SK-N-SH (cell line): ENCODE measurements around the gene CATSPERZ. TPM values are rescaled to one million over a fixed set of nuclear protein-coding genes. Genes with fewer than 3 reads are reported as not detected.

Experiments used
- CTCF ChIA-PET: fragments of 300-600, 350-600 bp; formaldehyde crosslinking; extraction: SDS; loops from one replicate; lab custom pipeline; 2021; lab: Yijun Ruan, JAX
- POLR2A ChIA-PET: fragments of 350-600 bp; sonication (Branson Sonifier 250); formaldehyde crosslinking; extraction: SDS; loops from one replicate; lab custom pipeline; 2020; ENCODE audit warnings: antibody characterized with exemption, inconsistent platforms; lab: Yijun Ruan, JAX
- DNase-seq: peaks from one replicate; pipeline ENCODE4 v3.0.0; 2012
- H2AFZ ChIP-seq: fragments of 200-600 bp; sonication (generic); 2 replicates; pipeline ENCODE4 v1.8.1; 2016; ENCODE audit warnings: antibody characterized with exemption, mild to moderate bottlenecking, low read depth
- H3F3A ChIP-seq: fragments of 200-600 bp; sonication (generic); replicated peaks from 2 replicates; pipeline ENCODE3; 2016; ENCODE audit warnings: antibody characterized with exemption, mild to moderate bottlenecking; ENCODE audit not compliant: insufficient read depth
- H3K27ac ChIP-seq, 2 experiments: fragments of 200-500 bp in 1 of 2; fragments of 200-600 bp in 1 of 2; sonication (Bioruptor generic) in 1 of 2; sonication (generic), shearing (Covaris generic) in 1 of 2; 2 replicates each; pipeline versions ENCODE4 v1.5.1 to v1.6.1; 2014 to 2016; ENCODE audit warnings: low read depth in 2 of 2, inconsistent platforms in 1 of 2, low read length in 1 of 2, mild to moderate bottlenecking in 1 of 2, mixed read lengths in 1 of 2
- H3K27me3 ChIP-seq: fragments of 200-600 bp; sonication (generic), shearing (Covaris generic); 2 replicates; pipeline ENCODE4 v1.6.1; 2016; ENCODE audit warnings: mixed run types; ENCODE audit not compliant: insufficient read depth
- H3K36me3 ChIP-seq, 2 experiments: fragments of 200-500 bp in 1 of 2; fragments of 200-600 bp in 1 of 2; sonication (Bioruptor generic) in 1 of 2; sonication (generic) in 1 of 2; replicated peaks in 1 of 2; 2 replicates each; pipeline versions ENCODE3 to v1.5.1; 2014 to 2016; ENCODE audit warnings: low read length in 1 of 2, mild to moderate bottlenecking in 1 of 2; ENCODE audit not compliant: insufficient read depth in 2 of 2, control insufficient read depth in 1 of 2
- H3K4me1 ChIP-seq, 2 experiments: fragments of 200-500 bp in 1 of 2; fragments of 200-600 bp in 1 of 2; sonication (Bioruptor generic) in 1 of 2; sonication (generic), shearing (Covaris generic) in 1 of 2; 2 replicates each; pipeline versions ENCODE4 v1.5.1 to v1.6.1; 2014 to 2016; ENCODE audit warnings: low read depth in 1 of 2, low read length in 1 of 2, mixed run types in 1 of 2; ENCODE audit not compliant: insufficient read depth in 2 of 2, control insufficient read depth in 1 of 2
- H3K4me2 ChIP-seq: fragments of 200-600 bp; sonication (generic), shearing (Covaris generic); 2 replicates; pipeline ENCODE4 v1.6.1; 2017; ENCODE audit warnings: mixed run types
- H3K4me3 ChIP-seq, 2 experiments: fragments of 200-500 bp in 1 of 2; fragments of 200-600 bp in 1 of 2; sonication (Bioruptor generic) in 1 of 2; sonication (generic), shearing (Covaris generic) in 1 of 2; 2 replicates each; pipeline versions ENCODE4 v1.5.1 to v1.8.1; 2014 to 2016; ENCODE audit warnings: low read depth in 2 of 2, inconsistent platforms in 1 of 2, low read length in 1 of 2, mild to moderate bottlenecking in 1 of 2, mixed read lengths in 1 of 2, moderate library complexity in 1 of 2
- H3K79me2 ChIP-seq: fragments of 200-600 bp; sonication (generic); 2 replicates; pipeline ENCODE4 v1.8.1; 2017; ENCODE audit warnings: mild to moderate bottlenecking; ENCODE audit not compliant: insufficient read depth
- H3K9ac ChIP-seq: fragments of 200-600 bp; sonication (generic); 2 replicates; pipeline ENCODE4 v1.6.1; 2017; ENCODE audit warnings: mixed run types
- H3K9me2 ChIP-seq: fragments of 200-600 bp; sonication (generic); 2 replicates; pipeline ENCODE4 v1.6.1; 2017; ENCODE audit warnings: mixed run types
- H3K9me3 ChIP-seq: fragments of 200-600 bp; sonication (generic); 2 replicates; pipeline ENCODE4 v1.6.1; 2017; ENCODE audit warnings: mixed run types, mild to moderate bottlenecking, moderate library complexity
- H4K20me1 ChIP-seq: fragments of 200-600 bp; sonication (generic); 2 replicates; pipeline ENCODE4 v1.6.1; 2017; ENCODE audit warnings: mild to moderate bottlenecking, mixed run types; ENCODE audit not compliant: insufficient read depth
- CTCF ChIP-seq: fragments of 200-600 bp; sonication (generic); IDR thresholded peaks from 2 replicates; pipeline ENCODE4 v1.6.1; 2017; ENCODE audit warnings: antibody characterized with exemption, mild to moderate bottlenecking, moderate library complexity
- ELF1 ChIP-seq: IDR thresholded peaks from 2 replicates; pipeline ENCODE4 v1.4.0; 2012
- EP300 ChIP-seq, 2 experiments: IDR thresholded peaks; 2 replicates each; pipeline versions ENCODE4 v1.4.0 to v1.6.1; 2012; ENCODE audit warnings: borderline replicate concordance in 1 of 2, low read depth in 1 of 2, low read length in 1 of 2
- EZH2phosphoT487 ChIP-seq: fragments of 200-600 bp; sonication (generic); IDR thresholded peaks from 2 replicates; pipeline ENCODE4 v1.6.1; 2017; ENCODE audit warnings: low read depth, mixed run types, mild to moderate bottlenecking, antibody characterized with exemption, moderate library complexity, borderline replicate concordance
- FOSL2 ChIP-seq: IDR thresholded peaks from 2 replicates; pipeline ENCODE4 v1.4.0; 2012; ENCODE audit warnings: low read depth, mild to moderate bottlenecking, moderate library complexity, borderline replicate concordance
- FOXJ3 ChIP-seq: sonication (generic); formaldehyde crosslinking; IDR thresholded peaks from 2 replicates; pipeline ENCODE4 v1.5.1; 2020; ENCODE audit warnings: mild to moderate bottlenecking, missing genetic modification reagents
- IRF3 ChIP-seq: fragments of 150-350 bp; IDR thresholded peaks from 2 replicates; pipeline ENCODE4 v1.6.1; 2016; ENCODE audit warnings: mild to moderate bottlenecking, low read depth, low read length
- JUND ChIP-seq: IDR thresholded peaks from 2 replicates; pipeline ENCODE4 v1.4.0; 2012
- MAX ChIP-seq: IDR thresholded peaks from 2 replicates; pipeline ENCODE4 v1.4.0; 2012; ENCODE audit warnings: low read depth
- MEF2A ChIP-seq: IDR thresholded peaks from 2 replicates; pipeline ENCODE4 v1.4.0; 2012; ENCODE audit warnings: low read depth, borderline replicate concordance
- NFIC ChIP-seq: IDR thresholded peaks from 2 replicates; pipeline ENCODE4 v1.4.0; 2012; ENCODE audit warnings: borderline replicate concordance
- NRF1 ChIP-seq: IDR thresholded peaks from 2 replicates; pipeline ENCODE4 v1.6.1; 2012; ENCODE audit warnings: low read depth, mild to moderate bottlenecking, low read length
- PBX3 ChIP-seq: IDR thresholded peaks from 2 replicates; pipeline ENCODE4; 2012
- POLR2AphosphoS5 ChIP-seq: IDR thresholded peaks from 2 replicates; pipeline ENCODE4 v1.6.1; 2012; ENCODE audit warnings: low read depth, low read length
- REST ChIP-seq: IDR thresholded peaks from 2 replicates; pipeline ENCODE4 v1.6.1; 2012; ENCODE audit warnings: mild to moderate bottlenecking, low read depth, low read length, moderate library complexity
- RFX5 ChIP-seq: IDR thresholded peaks from 2 replicates; pipeline ENCODE4 v1.6.1; 2012; ENCODE audit warnings: mild to moderate bottlenecking, improper control_type of control experiment, low read length
- SIN3A ChIP-seq: IDR thresholded peaks from 2 replicates; pipeline ENCODE4 v1.6.1; 2012; ENCODE audit warnings: low read depth, mild to moderate bottlenecking, low read length, moderate library complexity, borderline replicate concordance
- SMC3 ChIP-seq: IDR thresholded peaks from 2 replicates; pipeline ENCODE4 v1.6.1; 2012; ENCODE audit warnings: low read depth, low read length, improper control_type of control experiment
- TCF12 ChIP-seq: IDR thresholded peaks from 2 replicates; pipeline ENCODE4 v1.4.0; 2012
- TEAD4 ChIP-seq: IDR thresholded peaks from 2 replicates; pipeline ENCODE4 v1.4.0; 2012; ENCODE audit warnings: mild to moderate bottlenecking, borderline replicate concordance; ENCODE audit not compliant: insufficient read depth
- USF1 ChIP-seq: IDR thresholded peaks from 2 replicates; pipeline ENCODE4 v1.4.0; 2012; ENCODE audit warnings: low read depth, borderline replicate concordance
- WGBS: methylation state at CpG from one replicate; pipeline ENCODE4 v1.1.6; 2017; ENCODE audit warnings: low lambda C conversion rate; 5-methylcytosine and 5-hydroxymethylcytosine counted together
- polyA plus RNA-seq, 3 experiments: library from polyadenylated mRNA; depleted of rRNA; stranded (reverse); fragments of >200 nt; gene quantifications; 2 replicates each; pipeline ENCODE4 v1.2.3, GENCODE V29; 2012

Gene CATSPERZ
- polyA plus RNA-seq, 1 of the 3 experiments (the other 2 are of a cell fraction), result 0.54 TPM

- Histone ChIP-seq H3F3A (peaks cover 10% of the 10 kb centered on the region), H3K27ac (no peak overlapping the region), H3K9ac (no peak overlapping the region), H2AFZ (no peak overlapping the region; the same call in 1 of the 2 replicates), H3K79me2 (no peaks in the 10 kb centered on the region), H4K20me1 (no peaks in the 10 kb centered on the region), H3K4me2 (no peak overlapping the region; the same call in 1 of the 2 replicates), H3K4me3 (no peak overlapping the region), H3K36me3 (no peaks in the 10 kb centered on the region), H3K9me2 (no peaks in the 10 kb centered on the region), H3K27me3 (no peaks in the 10 kb centered on the region), H3K9me3 (no peaks in the 10 kb centered on the region), H3K4me1 (peaks cover 4 to 6% of the 10 kb centered on the region in 2 experiments; a peak in 2 of 4 replicates)
- TF ChIP-seq EZH2phosphoT487 (no peak), TCF12 (peak; percentile 91), JUND (peak; percentile 90), MAX (peak; percentile 51), PBX3 (peak; percentile 95), FOSL2 (peak; percentile 91), NRF1 (no peak), REST (no peak), CTCF (no peak), FOXJ3 (CRISPR knock-in tag) (no peak), IRF3 (no peak), RFX5 (no peak), SMC3 (no peak), SIN3A (0 out of 2 replicates have a peak, but pooled peaks have one; percentile 45), NFIC (no peak), EP300 (IDR thresholded peaks at IDR 0.05; ENCODE audit: borderline replicate concordance in 1 of 2, low read depth in 1 of 2, low read length in 1 of 2) (peak in 1 of 2 experiments; percentile 31; a peak in 1 of 4 replicates), USF1 (peak; percentile 41; the same call in 1 of the 2 replicates), TEAD4 (peak; percentile 72), POLR2AphosphoS5 (peak; percentile 26; the same call in 1 of the 2 replicates), MEF2A (no peak), ELF1 (no peak)
- ChIA-PET POLR2A (interaction anchor here (1.3 kb wide), 1 partner anchor 18 kb away, joined by 4 read pairs; the partner anchor contains the start of gene TRMT112), CTCF (interaction anchor here (1.3 kb wide), 1 partner anchor 31 kb away, joined by 6 read pairs; no protein-coding TSS in a partner anchor)
- 48% methylated on average over 12 of the region's 13 CpGs for WGBS
- DNase-seq, result peak; percentile 69
Observed at GRCh38 chr11:64334764-64335735, 34.9 kb downstream of the CATSPERZ start.
